HepG2 (cell line): ENCODE data around the gene XIAP. TPM values are rescaled to one million over a fixed set of nuclear protein-coding genes. Genes with fewer than 3 reads are reported as not detected.
A peak's percentile ranks its signal among the peaks of the same experiment; 100 is the strongest.

Experiments used
- ATF3 ChIP-seq: sonication (generic); formaldehyde crosslinking; IDR thresholded peaks from 2 replicates; pipeline ENCODE4 v1.4.0; 2020; ENCODE audit warnings: missing genetic modification reagents
- CEBPG ChIP-seq: IDR thresholded peaks from 2 replicates; pipeline ENCODE4 v1.6.1; 2016
- GLI4 ChIP-seq: sonication (generic); formaldehyde crosslinking; IDR thresholded peaks from 2 replicates; pipeline ENCODE4 v1.5.1; 2020; ENCODE audit warnings: missing genetic modification reagents, mild to moderate bottlenecking, moderate library complexity, borderline replicate concordance
- HDAC2 ChIP-seq: sonication (generic); formaldehyde crosslinking; IDR thresholded peaks from 2 replicates; pipeline ENCODE4 v1.4.0; 2020; ENCODE audit warnings: missing genetic modification reagents
- HNRNPL ChIP-seq: fragments of 200-400 bp; formaldehyde crosslinking; IDR thresholded peaks from 2 replicates; pipeline ENCODE4 v1.6.1; 2017; ENCODE audit warnings: mild to moderate bottlenecking, low read depth, low read length
- HOXA3 ChIP-seq: sonication (generic); formaldehyde crosslinking; IDR thresholded peaks from 2 replicates; pipeline ENCODE4 v1.5.0; 2020; ENCODE audit warnings: missing genetic modification reagents
- ISL2 ChIP-seq: sonication (generic); formaldehyde crosslinking; IDR thresholded peaks from 2 replicates; pipeline ENCODE4 v1.5.0; 2020; ENCODE audit warnings: missing genetic modification reagents
- JARID2 ChIP-seq: sonication (generic); formaldehyde crosslinking; IDR thresholded peaks from 2 replicates; pipeline ENCODE4 v1.8.1; 2023; ENCODE audit warnings: missing genetic modification reagents, inconsistent platforms; ENCODE audit not compliant: insufficient replicate concordance
- KDM6A ChIP-seq: IDR thresholded peaks from 2 replicates; pipeline ENCODE4 v1.6.1; 2016; ENCODE audit warnings: low read depth
- MNT ChIP-seq: fragments of 450-650 bp; IDR thresholded peaks from 2 replicates; pipeline ENCODE4 v1.6.1; 2016
- PAF1 ChIP-seq: IDR thresholded peaks from 2 replicates; pipeline ENCODE4 v1.6.1; 2016; ENCODE audit warnings: missing genetic modification reagents, missing compliant biosample characterization
- POLR2A ChIP-seq, 2 experiments: IDR thresholded peaks; 2 replicates each; pipeline ENCODE4 v1.6.1; 2011; ENCODE audit warnings: low read depth in 2 of 2, low read length in 2 of 2, mild to moderate bottlenecking in 1 of 2, moderate library complexity in 1 of 2; ENCODE audit not compliant: insufficient read depth in 1 of 2
- SMARCC2 ChIP-seq: fragments of 450-650 bp; IDR thresholded peaks from 2 replicates; pipeline ENCODE4 v1.6.1; 2017; ENCODE audit warnings: antibody characterized with exemption, mild to moderate bottlenecking
- SYNCRIP ChIP-seq: fragments of 200-400 bp; formaldehyde crosslinking; IDR thresholded peaks from 2 replicates; pipeline ENCODE4 v1.6.1; 2018; ENCODE audit warnings: mild to moderate bottlenecking, low read depth, low read length; ENCODE audit not compliant: insufficient read depth
- TOE1 ChIP-seq: sonication (generic); formaldehyde crosslinking; IDR thresholded peaks from 2 replicates; pipeline ENCODE4 v1.4.0; 2020; ENCODE audit warnings: mild to moderate bottlenecking, missing genetic modification reagents
- UBTF ChIP-seq: sonication (generic); formaldehyde crosslinking; IDR thresholded peaks from 2 replicates; pipeline ENCODE4 v1.4.0; 2020; ENCODE audit warnings: mild to moderate bottlenecking, missing genetic modification reagents
- ZNF17 ChIP-seq: sonication (generic); formaldehyde crosslinking; IDR thresholded peaks from 2 replicates; pipeline ENCODE4 v1.5.0; 2020; ENCODE audit warnings: mild to moderate bottlenecking, missing genetic modification reagents
- ZNF232 ChIP-seq: sonication (generic); formaldehyde crosslinking; IDR thresholded peaks from 2 replicates; pipeline ENCODE4 v1.4.0; 2020; ENCODE audit warnings: missing genetic modification reagents, borderline replicate concordance
- ZNF326 ChIP-seq: sonication (generic); formaldehyde crosslinking; IDR thresholded peaks from 2 replicates; pipeline ENCODE4 v1.4.0; 2020; ENCODE audit warnings: missing genetic modification reagents, borderline replicate concordance
- ZNF430 ChIP-seq: sonication (generic); formaldehyde crosslinking; IDR thresholded peaks from 2 replicates; pipeline ENCODE4 v1.9.0; 2021; ENCODE audit warnings: mild to moderate bottlenecking, missing genetic modification reagents
- ZNF468 ChIP-seq: sonication (generic); formaldehyde crosslinking; IDR thresholded peaks from 2 replicates; pipeline ENCODE4 v1.8.0; 2022; ENCODE audit warnings: mild to moderate bottlenecking, moderate library complexity, missing genetic modification reagents
- ZNF496 ChIP-seq: sonication (generic); formaldehyde crosslinking; IDR thresholded peaks from 2 replicates; pipeline ENCODE4 v1.8.1; 2023; ENCODE audit warnings: mild to moderate bottlenecking, moderate library complexity, missing genetic modification reagents; ENCODE audit not compliant: insufficient replicate concordance
- ZNF607 ChIP-seq: sonication (generic); formaldehyde crosslinking; IDR thresholded peaks from 2 replicates; pipeline ENCODE4 v1.5.1; 2020; ENCODE audit warnings: missing genetic modification reagents, mild to moderate bottlenecking, borderline replicate concordance
- ZNF616 ChIP-seq: sonication (generic); formaldehyde crosslinking; IDR thresholded peaks from 2 replicates; pipeline ENCODE4 v1.5.0; 2020; ENCODE audit warnings: low read depth, mild to moderate bottlenecking, missing genetic modification reagents
- ZNF672 ChIP-seq: sonication (generic); formaldehyde crosslinking; IDR thresholded peaks from 2 replicates; pipeline ENCODE4 v1.8.1; 2022; ENCODE audit warnings: missing genetic modification reagents
- ZNF720 ChIP-seq: sonication (generic); formaldehyde crosslinking; IDR thresholded peaks from 2 replicates; pipeline ENCODE4 v1.4.0; 2020; ENCODE audit warnings: missing genetic modification reagents
- ZNF749 ChIP-seq: sonication (generic); formaldehyde crosslinking; IDR thresholded peaks from 2 replicates; pipeline ENCODE4 v1.8.0; 2022; ENCODE audit warnings: mild to moderate bottlenecking, missing genetic modification reagents, moderate library complexity, borderline replicate concordance
- ZNF784 ChIP-seq: sonication (generic); formaldehyde crosslinking; IDR thresholded peaks from 2 replicates; pipeline ENCODE4 v1.5.1; 2020; ENCODE audit warnings: missing genetic modification reagents, mild to moderate bottlenecking, borderline replicate concordance
- polyA plus RNA-seq, 8 experiments: library from polyadenylated mRNA; depleted of rRNA in 3 of 8; stranded (reverse) in 7 of 8; unstranded in 1 of 8; fragments of >200 nt; fragmentation: Illumina TruSeq in 4 of 8; extraction: Trizol in 4 of 8; gene quantifications; 2 replicates each; pipeline versions ENCODE4 v1.2.1 to v1.2.3, GENCODE V29; 2011 to 2016; ENCODE audit warnings: low read depth in 4 of 8, missing spikeins in 1 of 8, mixed read lengths in 1 of 8; ENCODE audit not compliant: insufficient read depth in 1 of 8
- total RNA-seq, 5 experiments: library from RNA; depleted of rRNA; stranded (reverse); fragments of >200 nt; fragmentation: Illumina TruSeq; extraction: Trizol; gene quantifications; 2 replicates each; pipeline ENCODE4 v1.2.3, GENCODE V29; 2016; ENCODE audit warnings: low read depth in 1 of 5

Gene XIAP
- total and polyA plus RNA-seq, 2 of the 13 experiments (the other 11 are each of a cell fraction or from before 2014, with no cell fraction given) = 12.9 to 29.5 TPM

- peak in 1 of 2 experiments; percentile 34; a peak in 1 of 4 replicates for TF ChIP-seq POLR2A (IDR thresholded peaks at IDR 0.05; ENCODE audit: insufficient read depth in 1 of 2, low read depth in 2 of 2, low read length in 2 of 2)
- no peak for TF ChIP-seq ZNF496 (CRISPR knock-in tag)
- TF ChIP-seq ZNF672 (CRISPR knock-in tag) = no peak
- no peak for TF ChIP-seq ZNF784 (CRISPR knock-in tag)
- TF ChIP-seq SYNCRIP = no peak
- no peak for TF ChIP-seq ZNF468
- TF ChIP-seq ZNF326 (CRISPR knock-in tag) = no peak
- TF ChIP-seq SMARCC2 = no peak
- TF ChIP-seq TOE1 = no peak
- no peak for TF ChIP-seq ZNF616 (CRISPR knock-in tag)
- no peak for TF ChIP-seq HOXA3 (CRISPR knock-in tag)
- peak; percentile 67; the same call in 1 of the 2 replicates for TF ChIP-seq KDM6A (CRISPR knock-in tag)
- no peak for TF ChIP-seq GLI4 (CRISPR knock-in tag)
- no peak for TF ChIP-seq ZNF430
- no peak for TF ChIP-seq PAF1
- TF ChIP-seq ZNF17 (CRISPR knock-in tag) = no peak
- no peak for TF ChIP-seq MNT
- TF ChIP-seq HDAC2 (CRISPR knock-in tag) = peak; percentile 64
- TF ChIP-seq ATF3 (CRISPR knock-in tag) = no peak
- no peak for TF ChIP-seq ZNF720
- TF ChIP-seq JARID2 (CRISPR knock-in tag) = no peak
- peak; percentile 34; the same call in 1 of the 2 replicates for TF ChIP-seq UBTF (CRISPR knock-in tag)
- TF ChIP-seq HNRNPL = no peak
- TF ChIP-seq ZNF232 (CRISPR knock-in tag) = no peak
- TF ChIP-seq ZNF749 (CRISPR knock-in tag) = no peak
- no peak for TF ChIP-seq ZNF607 (CRISPR knock-in tag)
- peak; percentile 86 for TF ChIP-seq CEBPG (CRISPR knock-in tag)
- TF ChIP-seq ISL2 = peak; percentile 52; the same call in 1 of the 2 replicates
These were observed 36.9 kb upstream of the XIAP start (continued) for GRCh38 chrX:123822965-123823364.
